HG02943 (cell line): ENCODE measurements around the gene EZH2.

ENCODE experiments used
- ATAC-seq: cut with Tn5 transposase; IDR thresholded peaks from one replicate; pipeline ENCODE4 v1.9.1; 2021; ENCODE audit warnings: mild to moderate bottlenecking, low read depth, moderate library complexity; ENCODE audit not compliant: unreplicated experiment

EZH2 gene

GRCh38 chr7:148862481-148862880 is 21.6 kb downstream of the EZH2 start:
- ATAC-seq = no peak

- ATAC-seq = no peak
These were observed 25.6 kb downstream of the EZH2 start for GRCh38 chr7:148858489-148858888.

- no peak for ATAC-seq
These were observed 27.2 kb downstream of the EZH2 start for GRCh38 chr7:148856891-148857290.

- no peak for ATAC-seq
These were observed 27.6 kb downstream of the EZH2 start for GRCh38 chr7:148856578-148856881.

- no peak for ATAC-seq
These were observed 29.1 kb downstream of the EZH2 start for GRCh38 chr7:148854983-148855382.

GRCh38 chr7:148852272-148852671 is 31.8 kb downstream of the EZH2 start:
- ATAC-seq = no peak

- no peak for ATAC-seq
These were observed 33.5 kb downstream of the EZH2 start for GRCh38 chr7:148850564-148850963.

GRCh38 chr7:148849393-148850098 is 34.5 kb downstream of the EZH2 start:
- no peak for ATAC-seq

GRCh38 chr7:148847815-148848734 is 36.0 kb downstream of the EZH2 start:
- ATAC-seq = no peak

GRCh38 chr7:148838905-148839304 is 45.2 kb downstream of the EZH2 start:
- ATAC-seq = no peak

- no peak for ATAC-seq
These were observed 48.2 kb downstream of the EZH2 start for GRCh38 chr7:148835854-148836253.

- no peak for ATAC-seq
These were observed 49.5 kb downstream of the EZH2 start for GRCh38 chr7:148834605-148835004.

- no peak for ATAC-seq
These were observed 52.3 kb downstream of the EZH2 start for GRCh38 chr7:148831782-148832181.

GRCh38 chr7:148830897-148831692 is 53.0 kb downstream of the EZH2 start:
- ATAC-seq = no peak

GRCh38 chr7:148828965-148829364 is 55.1 kb downstream of the EZH2 start:
- no peak for ATAC-seq

- no peak for ATAC-seq
These were observed 58.8 kb downstream of the EZH2 start for GRCh38 chr7:148825338-148825737.

GRCh38 chr7:148824864-148825263 is 59.2 kb downstream of the EZH2 start:
- no peak for ATAC-seq

GRCh38 chr7:148821422-148821821 is 62.7 kb downstream of the EZH2 start:
- no peak for ATAC-seq

- ATAC-seq = no peak
These were observed 64.3 kb downstream of the EZH2 start for GRCh38 chr7:148819697-148820360.

GRCh38 chr7:148815612-148816011 is 68.5 kb downstream of the EZH2 start:
- no peak for ATAC-seq
